GM12878 (cell line): ENCODE measurements around the gene TBC1D22B.

ENCODE experiments used
- ETV6 ChIP-seq, 2 experiments: fragments of 450-650 bp in 1 of 2; IDR thresholded peaks in 1 of 2; conservative IDR thresholded peaks in 1 of 2; 2 replicates each; pipeline ENCODE4 v1.6.1; 2014; ENCODE audit warnings: antibody characterized with exemption in 1 of 2, borderline replicate concordance in 1 of 2, low read depth in 1 of 2, mild to moderate bottlenecking in 1 of 2, moderate library complexity in 1 of 2
- IRF4 ChIP-seq: IDR thresholded peaks from 2 replicates; pipeline ENCODE4 v1.6.1; 2011; ENCODE audit warnings: low read depth, low read length
- ZNF274 ChIP-seq: IDR thresholded peaks from one replicate; pipeline ENCODE4 v1.8.0; 2011; ENCODE audit not compliant: insufficient read length, insufficient read depth
- TF ChIP-seq, protein P1 (sequence below), 3 experiments: IDR thresholded peaks in 2 of 3; conservative IDR thresholded peaks in 1 of 3; 2 replicates each; pipeline ENCODE4 v1.5.1; 2011; ENCODE audit warnings: low read depth in 3 of 3, low read length in 3 of 3, mild to moderate bottlenecking in 3 of 3, control low read depth in 2 of 3, moderate library complexity in 2 of 3, inconsistent platforms in 1 of 3, mixed read lengths in 1 of 3; ENCODE audit not compliant: control insufficient read depth in 2 of 3, insufficient read depth in 1 of 3; ENCODE audit errors: extremely low read depth in 1 of 3
- TF ChIP-seq, protein P2 (sequence below): IDR thresholded peaks from 2 replicates; pipeline ENCODE4 v1.6.1; 2011; ENCODE audit warnings: low read depth, low read length, improper control_type of control experiment, borderline replicate concordance

DNA sequence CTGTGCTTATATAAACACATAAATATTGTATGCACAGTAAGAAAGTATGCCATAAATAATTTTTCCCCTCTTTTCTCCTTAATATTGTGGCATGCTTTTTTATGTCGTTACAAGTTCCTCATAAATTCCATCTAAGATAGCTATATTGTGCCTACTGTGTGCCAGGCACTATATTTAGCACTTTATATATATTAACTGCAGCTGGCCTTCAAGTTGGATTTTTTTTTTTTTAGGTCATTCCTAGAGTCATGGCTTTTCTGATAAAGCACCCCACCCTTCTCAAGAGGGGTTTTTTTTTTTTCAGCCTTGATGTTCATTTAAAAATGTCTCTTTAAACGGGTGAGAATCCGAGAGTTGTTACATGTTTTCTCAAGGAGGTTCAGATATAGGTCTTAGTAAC lies 53.4 kb downstream of the TBC1D22B start:
- TF ChIP-seq, protein P1, sequence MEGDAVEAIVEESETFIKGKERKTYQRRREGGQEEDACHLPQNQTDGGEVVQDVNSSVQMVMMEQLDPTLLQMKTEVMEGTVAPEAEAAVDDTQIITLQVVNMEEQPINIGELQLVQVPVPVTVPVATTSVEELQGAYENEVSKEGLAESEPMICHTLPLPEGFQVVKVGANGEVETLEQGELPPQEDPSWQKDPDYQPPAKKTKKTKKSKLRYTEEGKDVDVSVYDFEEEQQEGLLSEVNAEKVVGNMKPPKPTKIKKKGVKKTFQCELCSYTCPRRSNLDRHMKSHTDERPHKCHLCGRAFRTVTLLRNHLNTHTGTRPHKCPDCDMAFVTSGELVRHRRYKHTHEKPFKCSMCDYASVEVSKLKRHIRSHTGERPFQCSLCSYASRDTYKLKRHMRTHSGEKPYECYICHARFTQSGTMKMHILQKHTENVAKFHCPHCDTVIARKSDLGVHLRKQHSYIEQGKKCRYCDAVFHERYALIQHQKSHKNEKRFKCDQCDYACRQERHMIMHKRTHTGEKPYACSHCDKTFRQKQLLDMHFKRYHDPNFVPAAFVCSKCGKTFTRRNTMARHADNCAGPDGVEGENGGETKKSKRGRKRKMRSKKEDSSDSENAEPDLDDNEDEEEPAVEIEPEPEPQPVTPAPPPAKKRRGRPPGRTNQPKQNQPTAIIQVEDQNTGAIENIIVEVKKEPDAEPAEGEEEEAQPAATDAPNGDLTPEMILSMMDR (IDR thresholded peaks at IDR 0.05 in 2 of 3, conservative IDR thresholded peaks at IDR 0.05 in 1 of 3; ENCODE audit: control insufficient read depth in 2 of 3, extremely low read depth in 1 of 3, insufficient read depth in 1 of 3, low read depth in 3 of 3, low read length in 3 of 3): no peak
- TF ChIP-seq ETV6 (conservative IDR thresholded peaks at IDR 0.05 in 1 of 2, IDR thresholded peaks at IDR 0.05 in 1 of 2; ENCODE audit: borderline replicate concordance in 1 of 2, low read depth in 1 of 2) (no peak), ZNF274 (no peak), IRF4 (no peak)
- TF ChIP-seq, protein P2, sequence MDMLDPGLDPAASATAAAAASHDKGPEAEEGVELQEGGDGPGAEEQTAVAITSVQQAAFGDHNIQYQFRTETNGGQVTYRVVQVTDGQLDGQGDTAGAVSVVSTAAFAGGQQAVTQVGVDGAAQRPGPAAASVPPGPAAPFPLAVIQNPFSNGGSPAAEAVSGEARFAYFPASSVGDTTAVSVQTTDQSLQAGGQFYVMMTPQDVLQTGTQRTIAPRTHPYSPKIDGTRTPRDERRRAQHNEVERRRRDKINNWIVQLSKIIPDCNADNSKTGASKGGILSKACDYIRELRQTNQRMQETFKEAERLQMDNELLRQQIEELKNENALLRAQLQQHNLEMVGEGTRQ: no peak
